ENCODE measurements around the gene GARS1.

The GARS1 gene

GRCh38 chr7:30655096-30655970, 60.7 kb downstream of the GARS1 start:
- no peak for TF ChIP-seq CTCF (IDR thresholded peaks at IDR 0.05)
- no peak overlapping the region for H3K4me3 ChIP-seq
- DNase-seq (ENCODE audit: low spot score) = no peak
- H3K27ac ChIP-seq = no peak overlapping the region

- Histone ChIP-seq H3K27ac (no peak overlapping the region), H3K4me3 (no peak overlapping the region)
- TF ChIP-seq CTCF (IDR thresholded peaks at IDR 0.05) = no peak
- no peak for DNase-seq (ENCODE audit: low spot score)
Observed at GRCh38 chr7:30656006-30656957, 61.6 kb downstream of the GARS1 start.

DNA sequence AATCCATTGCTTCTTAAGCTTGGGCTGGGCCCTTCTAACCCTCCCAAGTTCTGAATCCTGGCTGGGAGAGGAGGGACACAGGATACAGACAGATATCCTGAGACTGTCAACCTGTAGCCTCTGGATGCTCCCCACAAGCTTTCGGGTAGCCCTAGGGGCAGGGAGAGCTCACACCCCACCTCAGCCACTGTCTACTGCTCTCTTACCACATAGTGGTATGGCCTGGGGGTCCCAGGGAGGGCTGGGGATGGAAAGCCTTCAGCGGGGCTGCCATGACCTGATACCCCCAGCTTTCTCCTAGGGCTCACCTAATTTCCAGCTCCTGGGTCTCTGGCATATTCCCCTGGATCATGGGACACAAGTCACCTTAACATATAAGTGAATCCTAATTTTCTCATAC, 62.5 kb downstream of the GARS1 start:
- TF ChIP-seq CTCF (IDR thresholded peaks at IDR 0.05) = no peak
- Histone ChIP-seq H3K27ac (no peak overlapping the region), H3K4me3 (no peak overlapping the region)
- no peak for DNase-seq (ENCODE audit: low spot score)

GRCh38 chr7:30658479-30659074, 63.9 kb downstream of the GARS1 start:
- DNase-seq (ENCODE audit: low spot score) = no peak
- no peak overlapping the region for H3K27ac ChIP-seq

GRCh38 chr7:30659312-30659711, 64.6 kb downstream of the GARS1 start:
- H3K27ac ChIP-seq = no peak overlapping the region
- DNase-seq (ENCODE audit: low spot score) = no peak
- no peak for TF ChIP-seq CTCF (IDR thresholded peaks at IDR 0.05)
- H3K4me3 ChIP-seq = no peak overlapping the region

More at GRCh38 chr7:30658479-30659074, 63.9 kb downstream of the GARS1 start:
- H3K4me3 ChIP-seq = no peak overlapping the region
- no peak for TF ChIP-seq CTCF (IDR thresholded peaks at IDR 0.05)

GRCh38 chr7:30660331-30661255, 65.9 kb downstream of the GARS1 start:
- Histone ChIP-seq H3K4me3 (no peak overlapping the region), H3K27ac (no peak overlapping the region)
- no peak for DNase-seq (ENCODE audit: low spot score)
- TF ChIP-seq CTCF (IDR thresholded peaks at IDR 0.05) = no peak
